Panc1 (cell line): ENCODE measurements around the gene TMEM52. TPM values are rescaled to one million over a fixed set of nuclear protein-coding genes. Genes with fewer than 3 reads are reported as not detected.
A peak's percentile ranks its signal among the peaks of the same experiment; 100 is the strongest.

Experiments
- ATAC-seq: fragments of 200-7000 bp; cut with Tn5 transposase; 2 replicates; pipeline ENCODE4 v1.9.1; 2020; ENCODE audit warnings: mild to moderate bottlenecking, moderate library complexity
- BruUV-seq: library from RNA; stranded (reverse); fragments of 400-500 nt; replicated peaks from 2 replicates; lab custom pipeline; 2021; lab: Mats Ljungman, UMichigan
- CTCF ChIA-PET: fragments of 300-600 bp; sonication (Branson Sonifier 250); formaldehyde crosslinking; loops from one replicate; lab custom pipeline; 2022; ENCODE audit warnings: antibody characterized with exemption; lab: Charles Lee
- POLR2A ChIA-PET: fragments of 300-600 bp; sonication (Branson Sonifier 250); formaldehyde crosslinking; loops from one replicate; lab custom pipeline; 2022; ENCODE audit warnings: antibody characterized with exemption; lab: Charles Lee
- DNase-seq: peaks from one replicate; pipeline ENCODE4 v3.0.0-alpha.2; 2010; ENCODE audit warnings: low read depth, low spot score
- H3K27ac ChIP-seq: 2 replicates; pipeline ENCODE4 v1.5.1; 2011; ENCODE audit warnings: mild to moderate bottlenecking, low read length, inconsistent platforms
- H3K27me3 ChIP-seq: fragments of 200-500 bp; sonication (Bioruptor generic); 2 replicates; pipeline ENCODE4 v1.6.0; 2014; ENCODE audit warnings: low read length, inconsistent platforms; ENCODE audit not compliant: control insufficient read depth, insufficient read depth
- H3K36me3 ChIP-seq: fragments of 200-500 bp; sonication (Bioruptor generic); 2 replicates; pipeline ENCODE4 v1.5.1; 2014; ENCODE audit warnings: inconsistent platforms, mild to moderate bottlenecking, low read length, moderate library complexity; ENCODE audit not compliant: control insufficient read depth, insufficient read depth
- H3K4me1 ChIP-seq: 2 replicates; pipeline ENCODE4 v1.5.1; 2011; ENCODE audit warnings: inconsistent platforms, mild to moderate bottlenecking, low read length, moderate library complexity; ENCODE audit not compliant: control insufficient read depth, insufficient read depth
- H3K4me3 ChIP-seq, 2 experiments: 2 replicates each; pipeline ENCODE4 v1.5.1; 2011 to 2012; ENCODE audit warnings: low read depth in 2 of 2, low read length in 2 of 2, mild to moderate bottlenecking in 2 of 2, inconsistent platforms in 1 of 2, moderate library complexity in 1 of 2
- H3K9me3 ChIP-seq: fragments of 200-500 bp; sonication (Bioruptor generic); 2 replicates; pipeline ENCODE4 v1.5.1; 2014; ENCODE audit warnings: low read depth, mild to moderate bottlenecking, inconsistent platforms, low read length, moderate library complexity; ENCODE audit not compliant: control insufficient read depth, insufficient read depth
- POLR2AphosphoS5 ChIP-seq: IDR thresholded peaks from 2 replicates; pipeline ENCODE4 v1.6.1; 2012; ENCODE audit warnings: mild to moderate bottlenecking, low read depth, low read length, moderate library complexity
- REST ChIP-seq, 2 experiments: IDR thresholded peaks; 2 replicates each; pipeline ENCODE4 v1.6.1; 2011 to 2012; ENCODE audit warnings: low read depth in 2 of 2, control low read depth in 1 of 2, low read length in 1 of 2, mild to moderate bottlenecking in 1 of 2, moderate library complexity in 1 of 2; ENCODE audit not compliant: insufficient read depth in 1 of 2
- SIN3A ChIP-seq: IDR thresholded peaks from 2 replicates; pipeline ENCODE4 v1.6.1; 2012; ENCODE audit warnings: low read depth, mild to moderate bottlenecking, low read length, moderate library complexity, borderline replicate concordance; ENCODE audit not compliant: insufficient read depth
- TCF7L2 ChIP-seq: IDR thresholded peaks from 2 replicates; pipeline ENCODE4 v1.6.1; 2011; ENCODE audit warnings: mild to moderate bottlenecking, low read depth, low read length, inconsistent platforms
- in situ Hi-C: cut with HindIII; loops from 2 replicates; pipeline ENCODE4 v1.10.0; 2016; ENCODE audit warnings: low sequenced_read_pairs, low pct_unique_long_range_greater_than_20kb
- intact Hi-C: fragments of 100-400 bp; cut with micrococcal nuclease; formaldehyde crosslinking; loops from one replicate; pipeline ENCODE4 v1.10.0; 2022; ENCODE audit not compliant: unreplicated experiment
- total RNA-seq: library from RNA; stranded (reverse); gene quantifications from one replicate; pipeline ENCODE4 v1.2.1, GENCODE V29; 2021; ENCODE audit not compliant: unreplicated experiment
- TF ChIP-seq, protein P1 (sequence below): fragments of 450-650 bp; IDR thresholded peaks from 2 replicates; pipeline ENCODE4 v1.5.1; 2017; ENCODE audit warnings: mild to moderate bottlenecking

Gene TMEM52
- total RNA-seq, 1 experiment from 2014 or later = 2.5 TPM

- in situ Hi-C loops = no loop called here
- H3K4me1 ChIP-seq = no peaks in the 10 kb centered on the region
- H3K4me3 ChIP-seq = no peak overlapping the region
- CTCF ChIA-PET = interaction anchor here (0.6 to 0.7 kb wide), 2 partner anchors 18 to 22 kb away, joined by 3 read pairs; no protein-coding TSS in a partner anchor
- H3K27me3 ChIP-seq = no peaks in the 10 kb centered on the region
- DNase-seq (no peak), ATAC-seq (peak; percentile 36; the same call in 1 of the 2 replicates)
- POLR2A ChIA-PET = interaction anchor here (0.6 kb wide), 1 partner anchor 98 kb away, joined by 9 read pairs; no protein-coding TSS in a partner anchor
- no peak overlapping the region for H3K27ac ChIP-seq
- intact Hi-C loops = no loop called here
- no peak for TF ChIP-seq REST (IDR thresholded peaks at IDR 0.05; ENCODE audit: insufficient read depth in 1 of 2, low read depth in 2 of 2, low read length in 1 of 2)
- no peak for TF ChIP-seq TCF7L2
- no peak for TF ChIP-seq SIN3A
- TF ChIP-seq, protein P1, sequence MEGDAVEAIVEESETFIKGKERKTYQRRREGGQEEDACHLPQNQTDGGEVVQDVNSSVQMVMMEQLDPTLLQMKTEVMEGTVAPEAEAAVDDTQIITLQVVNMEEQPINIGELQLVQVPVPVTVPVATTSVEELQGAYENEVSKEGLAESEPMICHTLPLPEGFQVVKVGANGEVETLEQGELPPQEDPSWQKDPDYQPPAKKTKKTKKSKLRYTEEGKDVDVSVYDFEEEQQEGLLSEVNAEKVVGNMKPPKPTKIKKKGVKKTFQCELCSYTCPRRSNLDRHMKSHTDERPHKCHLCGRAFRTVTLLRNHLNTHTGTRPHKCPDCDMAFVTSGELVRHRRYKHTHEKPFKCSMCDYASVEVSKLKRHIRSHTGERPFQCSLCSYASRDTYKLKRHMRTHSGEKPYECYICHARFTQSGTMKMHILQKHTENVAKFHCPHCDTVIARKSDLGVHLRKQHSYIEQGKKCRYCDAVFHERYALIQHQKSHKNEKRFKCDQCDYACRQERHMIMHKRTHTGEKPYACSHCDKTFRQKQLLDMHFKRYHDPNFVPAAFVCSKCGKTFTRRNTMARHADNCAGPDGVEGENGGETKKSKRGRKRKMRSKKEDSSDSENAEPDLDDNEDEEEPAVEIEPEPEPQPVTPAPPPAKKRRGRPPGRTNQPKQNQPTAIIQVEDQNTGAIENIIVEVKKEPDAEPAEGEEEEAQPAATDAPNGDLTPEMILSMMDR = no peak
- TF ChIP-seq POLR2AphosphoS5 = no peak
- BruUV-seq = no TSS peak
- H3K9me3 ChIP-seq = no peaks in the 10 kb centered on the region
- H3K36me3 ChIP-seq = no peaks in the 10 kb centered on the region
Observed at GRCh38 chr1:1925437-1926345, 6.6 kb upstream of the TMEM52 start.

- DNase-seq = no peak
- Histone ChIP-seq H3K27me3 (no peaks in the 10 kb centered on the region), H3K4me3 (no peak overlapping the region), H3K36me3 (no peaks in the 10 kb centered on the region), H3K27ac (no peak overlapping the region), H3K4me1 (no peaks in the 10 kb centered on the region), H3K9me3 (no peaks in the 10 kb centered on the region)
- ChIA-PET POLR2A (no interaction called here), CTCF (no interaction called here)
- intact Hi-C loops (no loop called here), in situ Hi-C loops (no loop called here)
- ATAC-seq = no peak
- TF ChIP-seq POLR2AphosphoS5 (no peak), TCF7L2 (no peak), REST (IDR thresholded peaks at IDR 0.05; ENCODE audit: insufficient read depth in 1 of 2, low read depth in 2 of 2, low read length in 1 of 2) (no peak), SIN3A (no peak)
- TF ChIP-seq, protein P1 = no peak
- BruUV-seq = no TSS peak
Observed at GRCh38 chr1:1924849-1925248, 5.8 kb upstream of the TMEM52 start.
